Adrenal gland (tissue), 12 donors: ENCODE data around the gene GNMT. TPM values are rescaled to one million over a fixed set of nuclear protein-coding genes. Genes with fewer than 3 reads are reported as not detected.

ENCODE experiments used
- DNase-seq, 7 donors: peaks; one replicate each; pipeline ENCODE4 v3.0.0-alpha.2; 2019 to 2020
- H3K27ac ChIP-seq, 5 donors: fragments of 200-600 bp; sonication (generic) in 4 of 5; 1 replicate in 3 of 5; 2 replicates in 2 of 5; pipeline versions ENCODE4 v1.5.1 to v1.8.0; 2016 to 2020; ENCODE audit warnings: mild to moderate bottlenecking in 1 of 5
- H3K27me3 ChIP-seq: fragments of 200-600 bp; 2 replicates; pipeline ENCODE4 v1.8.0; 2021
- H3K36me3 ChIP-seq, 2 donors: fragments of 200-600 bp; replicated peaks in 1 of 2; 1 replicate in 1 of 2; 2 replicates in 1 of 2; pipeline versions ENCODE4 v1.5.1 to v1.8.0; 2018 to 2022
- H3K4me1 ChIP-seq, 2 donors: fragments of 200-600 bp; replicated peaks in 1 of 2; 1 replicate in 1 of 2; 2 replicates in 1 of 2; pipeline versions ENCODE4 v1.5.1 to v1.8.0; 2018 to 2021
- H3K4me3 ChIP-seq, 4 donors: fragments of 200-600 bp; sonication (generic) in 3 of 4; one replicate each; pipeline ENCODE4 v1.5.1; 2016 to 2018
- H3K9me3 ChIP-seq, 3 donors: fragments of 200-600 bp; sonication (generic) in 1 of 3; replicated peaks in 1 of 3; 1 replicate in 2 of 3; 2 replicates in 1 of 3; pipeline versions ENCODE4 v1.5.1 to v1.8.0; 2016 to 2021
- CTCF ChIP-seq, 6 experiments: fragments of 450-650 bp in 4 of 6; fragments of 200-600 bp in 2 of 6; sonication (generic) in 1 of 6; IDR thresholded peaks; 1 replicate in 5 of 6; 2 replicates in 1 of 6; pipeline versions ENCODE4 v1.5.1 to v1.8.0; 2016 to 2021; ENCODE audit warnings: antibody characterized with exemption in 6 of 6, mild to moderate bottlenecking in 2 of 6, moderate library complexity in 1 of 6
- POLR2A ChIP-seq, 2 donors: fragments of 450-650 bp; IDR thresholded peaks; one replicate each; pipeline ENCODE4 v1.6.1; 2017; ENCODE audit warnings: antibody characterized with exemption in 2 of 2, mild to moderate bottlenecking in 2 of 2, moderate library complexity in 1 of 2
- WGBS, 4 donors: extraction: QIAGEN DNeasy Blood & Tissue Kit in 2 of 4; methylation state at CpG; one replicate each; pipeline versions ENCODE4 v1.1.5 to v1.1.7; 2013 to 2017; 5-methylcytosine and 5-hydroxymethylcytosine counted together
- intact Hi-C, 2 donors: fragments of 100-400 bp; cut with DNase I; formaldehyde crosslinking; loops; one replicate each; pipeline versions ENCODE4 v1.14.1 to v1.15.0; 2022 to 2023
- polyA plus RNA-seq, 3 donors: library from polyadenylated mRNA; stranded (reverse); fragments of 200-250 nt in 2 of 3; fragments of 350-450 nt in 1 of 3; fragmentation: Illumina TruSeq in 1 of 3; extraction: RNeasy Lipid Tissue Mini Kit (QIAGEN cat#74804) in 1 of 3; gene quantifications; one replicate each; pipeline ENCODE4 v1.2.3, GENCODE V29; 2013 to 2014
- total RNA-seq, 9 donors: library from RNA; depleted of rRNA in 4 of 9; stranded (reverse); fragments of >200 nt in 4 of 9; fragments of 120-200 nt in 1 of 9; fragmentation: NEBNext Ultra II Directional in 1 of 9; extraction: Animal tissue kit (Norgen Biotek cat#: 25700) in 1 of 9; gene quantifications; one replicate each; pipeline versions ENCODE4 v1.1.0 to v1.2.4, GENCODE V29; 2013 to 2023
- donor health status: healthy with polysubstance abuse.
- donor health status: Bipolar disorder and iron deficiency.
- donor health status: DM: yes; HTN: yes; CAD: no.
- donor health status: DM: no; HTN: no; CAD: no.
- donor health status: DM: no; HTN: no; CAD: no.
- donor health status: DM: yes; HTN: yes; CAD: no.

GNMT gene
- total and polyA plus RNA-seq, 12 donors: 0.28 to 4.4 (median 0.53) TPM; not detected in 4

- WGBS, 4 donors: 61 to 77% (median 75%) methylated on average over 4 of the region's 4 CpGs
- Histone ChIP-seq H3K4me3 (no peak overlapping the region), H3K36me3 (peaks cover 0 to 35% of the 10 kb centered on the region in 2 donors), H3K9me3 (no peaks in the 10 kb centered on the region), H3K4me1 (peaks cover 3 to 8% of the 10 kb centered on the region in 2 donors), H3K27me3 (no peaks in the 10 kb centered on the region), H3K27ac (peak overlapping the region in 2 of 5 donors; percentile 1 to 25)
- intact Hi-C loops: no loop called here
- DNase-seq: peak in 1 of 7 donors; percentile 14
- TF ChIP-seq CTCF (IDR thresholded peaks at IDR 0.05): no peak
- no peak for TF ChIP-seq POLR2A (IDR thresholded peaks at IDR 0.05)
These were observed 10.5 kb downstream of the GNMT start for GRCh38 chr6:42970871-42971612.

- peaks cover 0 to 29% of the 10 kb centered on the region in 2 donors for H3K36me3 ChIP-seq
- DNase-seq: peak; percentile 31 to 72 (median 61)
- peaks cover 3 to 13% of the 10 kb centered on the region in 2 donors for H3K4me1 ChIP-seq
- no peak overlapping the region for H3K4me3 ChIP-seq
- WGBS, 4 donors: 50 to 58% (median 52%) methylated on average over 3 of the region's 3 CpGs
- H3K9me3 ChIP-seq: no peaks in the 10 kb centered on the region
- no peaks in the 10 kb centered on the region for H3K27me3 ChIP-seq
- intact Hi-C loops: no loop called here
- no peak for TF ChIP-seq POLR2A (IDR thresholded peaks at IDR 0.05)
- no peak for TF ChIP-seq CTCF (IDR thresholded peaks at IDR 0.05)
- peak overlapping the region in 2 of 5 donors; percentile 1 to 25 for H3K27ac ChIP-seq
These were observed 11.3 kb downstream of the GNMT start for GRCh38 chr6:42971746-42972327.

GRCh38 chr6:42973926-42974325 is 13.4 kb downstream of the GNMT start:
- Histone ChIP-seq H3K27me3 (no peaks in the 10 kb centered on the region), H3K27ac (no peak overlapping the region), H3K9me3 (no peaks in the 10 kb centered on the region), H3K4me3 (no peak overlapping the region), H3K36me3 (peaks cover 0 to 14% of the 10 kb centered on the region in 2 donors), H3K4me1 (peaks cover 8 to 27% of the 10 kb centered on the region in 2 donors)
- intact Hi-C loops: no loop called here
- no peak for DNase-seq
- WGBS, 4 donors: 89 to 100% (median 93%) methylated on average over 3 of the region's 3 CpGs
- TF ChIP-seq CTCF (IDR thresholded peaks at IDR 0.05): no peak
- no peak for TF ChIP-seq POLR2A (IDR thresholded peaks at IDR 0.05)

GRCh38 chr6:42974919-42975505 is 14.5 kb downstream of the GNMT start:
- no peak for DNase-seq
- intact Hi-C loops: no loop called here
- H3K27ac ChIP-seq: no peak overlapping the region
- no peak overlapping the region for H3K4me3 ChIP-seq
- TF ChIP-seq POLR2A (IDR thresholded peaks at IDR 0.05) (no peak), CTCF (IDR thresholded peaks at IDR 0.05) (no peak)
- H3K36me3 ChIP-seq: peaks cover 0 to 6% of the 10 kb centered on the region in 2 donors
- 84 to 90% (median 88%) methylated on average over 5 of the region's 5 CpGs for WGBS, 4 donors
- peaks cover 16 to 34% of the 10 kb centered on the region in 2 donors for H3K4me1 ChIP-seq
- no peaks in the 10 kb centered on the region for H3K27me3 ChIP-seq
- H3K9me3 ChIP-seq: no peaks in the 10 kb centered on the region
